ENCODE measurements around the gene CALHM6. TPM values are rescaled to one million over a fixed set of nuclear protein-coding genes. Genes with fewer than 3 reads are reported as not detected.

CALHM6 gene
- total RNA-seq, 1 donor: 0.18 TPM

- TF ChIP-seq CTCF (IDR thresholded peaks at IDR 0.05; ENCODE audit: insufficient read depth, low read length): no peak
- no peak for DNase-seq (ENCODE audit: low read depth)
- no peak overlapping the region for H3K4me3 ChIP-seq (ENCODE audit: low read depth, low read length)
Observed at GRCh38 chr6:116467514-116467913, 6.3 kb downstream of the CALHM6 start.

GRCh38 chr6:116468293-116468692, 7.1 kb downstream of the CALHM6 start:
- no peak for TF ChIP-seq CTCF (IDR thresholded peaks at IDR 0.05; ENCODE audit: insufficient read depth, low read length)
- no peak overlapping the region for H3K4me3 ChIP-seq (ENCODE audit: low read depth, low read length)
- DNase-seq (ENCODE audit: low read depth): peak; percentile 45

GRCh38 chr6:116471531-116471930, 10.4 kb downstream of the CALHM6 start:
- no peak for DNase-seq (ENCODE audit: low read depth)
- no peak for TF ChIP-seq CTCF (IDR thresholded peaks at IDR 0.05; ENCODE audit: insufficient read depth, low read length)
- no peak overlapping the region for H3K4me3 ChIP-seq (ENCODE audit: low read depth, low read length)

GRCh38 chr6:116472706-116473105, 11.5 kb downstream of the CALHM6 start:
- no peak overlapping the region for H3K4me3 ChIP-seq (ENCODE audit: low read depth, low read length)
- TF ChIP-seq CTCF (IDR thresholded peaks at IDR 0.05; ENCODE audit: insufficient read depth, low read length): no peak
- peak; percentile 43 for DNase-seq (ENCODE audit: low read depth)

- no peak for TF ChIP-seq CTCF (IDR thresholded peaks at IDR 0.05; ENCODE audit: insufficient read depth, low read length)
- no peak overlapping the region for H3K4me3 ChIP-seq (ENCODE audit: low read depth, low read length)
- DNase-seq (ENCODE audit: low read depth): no peak
Observed at GRCh38 chr6:116475141-116475540, 14.0 kb downstream of the CALHM6 start.

GRCh38 chr6:116476002-116476678, 15.0 kb downstream of the CALHM6 start:
- TF ChIP-seq CTCF (IDR thresholded peaks at IDR 0.05; ENCODE audit: insufficient read depth, low read length): no peak
- H3K4me3 ChIP-seq (ENCODE audit: low read depth, low read length): no peak overlapping the region
- DNase-seq (ENCODE audit: low read depth): no peak

GRCh38 chr6:116482780-116483179, 21.6 kb downstream of the CALHM6 start:
- no peak for TF ChIP-seq CTCF (IDR thresholded peaks at IDR 0.05; ENCODE audit: insufficient read depth, low read length)

More at GRCh38 chr6:116482780-116483179, 21.6 kb downstream of the CALHM6 start:
- no peak overlapping the region for H3K4me3 ChIP-seq (ENCODE audit: low read depth, low read length)
- no peak for DNase-seq (ENCODE audit: low read depth)
